ENCODE data around the gene SIRPG.

DNA sequence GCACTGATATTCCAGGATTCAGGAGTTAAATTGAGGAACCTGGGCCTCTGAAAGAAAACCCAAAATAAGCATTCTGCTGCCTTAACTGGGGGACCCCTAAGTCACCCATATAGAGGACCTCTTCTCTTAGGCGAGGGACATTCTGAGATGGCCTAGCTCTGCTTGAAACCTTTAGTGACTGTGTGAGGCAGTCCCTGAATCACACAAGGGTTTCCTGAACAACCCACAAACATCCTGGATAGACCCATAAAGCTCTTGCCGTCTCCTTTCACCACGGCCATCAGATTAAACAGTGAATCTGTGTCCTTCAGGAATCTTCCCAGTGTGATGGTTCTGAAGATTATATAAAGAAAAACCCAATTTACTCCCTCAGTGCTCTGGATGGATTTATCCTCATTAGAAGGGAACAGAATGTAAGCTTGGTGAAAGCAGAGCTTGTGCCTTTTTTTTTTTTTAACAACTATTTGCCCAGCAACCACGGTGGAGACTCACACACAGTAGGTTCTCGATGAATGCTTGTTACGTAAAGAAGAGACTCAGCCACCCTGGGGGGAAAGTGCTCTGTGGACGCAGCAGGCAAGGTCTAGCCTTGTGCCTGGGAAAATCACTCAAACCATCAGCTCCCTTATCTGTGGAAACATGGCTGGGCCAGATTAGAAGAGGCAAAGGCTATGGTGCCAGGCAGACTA lies 39.1 kb upstream of the SIRPG start:
- TF ChIP-seq GATA2 (IDR thresholded peaks at IDR 0.05; ENCODE audit: low read depth, low read length) = no peak
- no peak for TF ChIP-seq GATA3 (IDR thresholded peaks at IDR 0.05; ENCODE audit: low read depth, low read length)
